GM19397 (cell line): ENCODE data around the gene MRPS18B.
"Not testable (repeated sequence)": the region's sequence is repeated elsewhere in the genome, so short reads cannot be mapped to it uniquely, and the experiment has no call there.

Source experiments
- ATAC-seq: cut with Tn5 transposase; IDR thresholded peaks from one replicate; pipeline ENCODE4 v1.9.1; 2021; ENCODE audit warnings: mild to moderate bottlenecking, moderate library complexity; ENCODE audit not compliant: unreplicated experiment

The MRPS18B gene

GRCh38 chr6:30617565-30618269 lies at the start of gene MRPS18B:
MRPS18B (plus strand) TSS chr6:30617840; CDS start chr6:30617866, 26 bp downstream.
- peak; percentile 81 for ATAC-seq

GRCh38 chr6:30568245-30568644 lies 49.4 kb upstream of the MRPS18B start:
- no peak for ATAC-seq

GRCh38 chr6:30570263-30570662 lies 47.4 kb upstream of the MRPS18B start:
- no peak for ATAC-seq

- peak; percentile 14 for ATAC-seq
Measured at GRCh38 chr6:30570740-30571074, 46.9 kb upstream of the MRPS18B start.

- ATAC-seq = peak; percentile 91
Measured at GRCh38 chr6:30571075-30571761, 46.4 kb upstream of the MRPS18B start, which contains the start of gene ABCF1. ABCF1 (plus strand) TSS chr6:30571442; CDS start chr6:30571488, 46 bp downstream.

- ATAC-seq = no peak
Measured at GRCh38 chr6:30571762-30572082, 45.9 kb upstream of the MRPS18B start.

- ATAC-seq = no peak
Measured at GRCh38 chr6:30572148-30572547, 45.5 kb upstream of the MRPS18B start.

GRCh38 chr6:30573113-30573512 lies 44.5 kb upstream of the MRPS18B start:
- no peak for ATAC-seq

- ATAC-seq = no peak
Measured at GRCh38 chr6:30578051-30578450, 39.6 kb upstream of the MRPS18B start.

- no peak for ATAC-seq
Measured at GRCh38 chr6:30583921-30584320, 33.7 kb upstream of the MRPS18B start.

- no peak for ATAC-seq
Measured at GRCh38 chr6:30589754-30590358, 27.8 kb upstream of the MRPS18B start.

- no peak for ATAC-seq
Measured at GRCh38 chr6:30590509-30590908, 27.1 kb upstream of the MRPS18B start.

- ATAC-seq = no peak
Measured at GRCh38 chr6:30591008-30591407, 26.6 kb upstream of the MRPS18B start.

- ATAC-seq = no peak
Measured at GRCh38 chr6:30592287-30592686, 25.4 kb upstream of the MRPS18B start.

GRCh38 chr6:30597315-30598144 lies 20.1 kb upstream of the MRPS18B start:
- not testable (repeated sequence) for ATAC-seq

- ATAC-seq = no peak
Measured at GRCh38 chr6:30598912-30599624, 18.6 kb upstream of the MRPS18B start.

- no peak for ATAC-seq
Measured at GRCh38 chr6:30599625-30600324, 17.9 kb upstream of the MRPS18B start.

- ATAC-seq = no peak
Measured at GRCh38 chr6:30600451-30600961, 17.1 kb upstream of the MRPS18B start.

- ATAC-seq = no peak
Measured at GRCh38 chr6:30601436-30601814, 16.2 kb upstream of the MRPS18B start.
